SJSA1 (cell line): ENCODE results near the gene BTBD16. TPM values are rescaled to one million over a fixed set of nuclear protein-coding genes. Genes with fewer than 3 reads are reported as not detected.

ENCODE experiments used
- DNase-seq, 2 experiments: peaks; one replicate each; pipeline ENCODE4 v3.0.0-alpha.2; 2015 to 2020; ENCODE audit warnings: low spot score in 2 of 2, low read depth in 1 of 2
- H3K27ac ChIP-seq: fragments of 250-450 bp; sonication (Bioruptor Pico); 2 replicates; pipeline ENCODE4 v1.5.1; 2020; ENCODE audit warnings: mild to moderate bottlenecking, moderate library complexity
- H3K27me3 ChIP-seq: fragments of 250-450 bp; sonication (Bioruptor Pico); replicated peaks from 2 replicates; pipeline ENCODE4 v1.5.1; 2020; ENCODE audit warnings: mild to moderate bottlenecking, moderate library complexity
- H3K36me3 ChIP-seq: fragments of 250-450 bp; sonication (Bioruptor Pico); 2 replicates; pipeline ENCODE4 v1.5.1; 2020; ENCODE audit warnings: mild to moderate bottlenecking
- H3K4me1 ChIP-seq: fragments of 250-450 bp; sonication (Bioruptor Pico); replicated peaks from 2 replicates; pipeline ENCODE4 v1.6.1; 2021; ENCODE audit warnings: mild to moderate bottlenecking
- H3K4me3 ChIP-seq: fragments of 250-450 bp; sonication (Bioruptor Pico); 2 replicates; pipeline ENCODE4 v1.5.1; 2020; ENCODE audit warnings: mild to moderate bottlenecking
- H3K9me3 ChIP-seq: fragments of 250-450 bp; sonication (Bioruptor Pico); replicated peaks from 2 replicates; pipeline ENCODE4 v1.5.1; 2020; ENCODE audit warnings: mild to moderate bottlenecking
- total RNA-seq: library from RNA; depleted of rRNA; stranded (reverse); fragments of >200 nt; shearing (Covaris generic); gene quantifications from 2 replicates; pipeline ENCODE4 v1.2.3, GENCODE V29; 2014

Gene BTBD16
- total RNA-seq, 1 experiment from 2014 or later = not detected

DNA sequence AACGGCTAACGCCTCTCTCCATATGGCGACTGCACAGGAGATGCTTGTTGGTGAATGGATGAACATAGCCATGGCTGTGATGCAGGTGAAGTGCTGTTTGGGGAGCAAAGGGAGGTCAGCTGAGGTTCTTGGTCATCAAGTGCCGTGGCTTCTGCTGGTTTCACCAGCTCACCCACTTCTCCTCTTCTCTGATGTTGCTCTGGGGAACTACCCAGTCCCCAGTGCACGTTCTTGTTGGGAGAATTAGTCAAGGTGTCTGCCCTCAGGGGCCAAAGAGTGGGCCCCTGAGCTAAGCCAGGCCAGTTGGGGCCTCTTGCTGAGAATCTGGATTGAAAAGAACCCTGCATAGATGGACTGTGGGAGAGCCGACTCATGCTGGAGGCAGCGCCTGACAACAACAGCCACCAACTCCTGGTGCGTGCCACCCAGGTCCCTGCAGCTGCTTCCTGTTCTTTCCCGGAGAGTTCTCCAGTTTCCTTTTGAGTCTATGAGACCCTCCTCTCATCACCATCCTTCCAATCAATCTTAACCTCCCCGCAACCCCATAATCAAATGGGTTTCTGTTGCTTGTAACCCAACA is 3.0 kb downstream of the BTBD16 start:
- no peak overlapping the region for H3K27ac ChIP-seq
- H3K4me1 ChIP-seq = no peaks in the 10 kb centered on the region
- DNase-seq = no peak
- H3K4me3 ChIP-seq = no peak overlapping the region
- no peaks in the 10 kb centered on the region for H3K9me3 ChIP-seq
- H3K36me3 ChIP-seq = no peaks in the 10 kb centered on the region
- H3K27me3 ChIP-seq = no peaks in the 10 kb centered on the region

DNA sequence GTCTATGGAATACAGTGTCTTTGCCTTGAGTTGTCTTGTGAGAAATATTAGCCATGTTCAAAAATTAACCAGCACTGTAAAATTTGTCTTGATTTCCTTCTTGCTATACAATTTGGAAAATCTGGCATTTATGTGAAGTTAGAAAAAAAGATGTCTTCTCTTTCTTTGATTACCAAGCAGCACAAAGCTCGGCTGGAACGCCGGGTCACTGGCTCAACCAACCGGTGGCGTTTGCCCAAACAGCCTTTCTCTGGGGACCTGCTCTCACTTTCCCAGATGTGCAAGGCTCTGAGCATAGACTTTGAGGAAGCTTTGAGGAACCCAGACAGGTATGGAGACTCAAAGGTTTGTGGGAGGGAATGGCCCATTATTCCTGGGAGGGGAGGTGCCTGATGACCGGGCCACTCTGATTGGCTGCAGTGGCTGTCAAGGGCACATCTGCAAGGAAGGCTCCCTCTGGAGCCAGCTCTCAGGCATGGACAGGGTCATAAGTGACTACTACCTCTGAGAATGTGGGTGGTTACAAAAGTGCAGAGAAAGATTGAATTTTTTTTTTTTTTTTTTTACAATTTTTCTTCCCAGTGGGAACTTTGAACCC is 5.6 kb downstream of the BTBD16 start:
- Histone ChIP-seq H3K27ac (no peak overlapping the region), H3K4me3 (no peak overlapping the region), H3K9me3 (no peaks in the 10 kb centered on the region), H3K27me3 (no peaks in the 10 kb centered on the region), H3K4me1 (peaks cover under 1% of the 10 kb centered on the region; the same call in 1 of the 2 replicates), H3K36me3 (no peaks in the 10 kb centered on the region)
- DNase-seq = peak in 1 of 2 experiments; percentile 43

DNA sequence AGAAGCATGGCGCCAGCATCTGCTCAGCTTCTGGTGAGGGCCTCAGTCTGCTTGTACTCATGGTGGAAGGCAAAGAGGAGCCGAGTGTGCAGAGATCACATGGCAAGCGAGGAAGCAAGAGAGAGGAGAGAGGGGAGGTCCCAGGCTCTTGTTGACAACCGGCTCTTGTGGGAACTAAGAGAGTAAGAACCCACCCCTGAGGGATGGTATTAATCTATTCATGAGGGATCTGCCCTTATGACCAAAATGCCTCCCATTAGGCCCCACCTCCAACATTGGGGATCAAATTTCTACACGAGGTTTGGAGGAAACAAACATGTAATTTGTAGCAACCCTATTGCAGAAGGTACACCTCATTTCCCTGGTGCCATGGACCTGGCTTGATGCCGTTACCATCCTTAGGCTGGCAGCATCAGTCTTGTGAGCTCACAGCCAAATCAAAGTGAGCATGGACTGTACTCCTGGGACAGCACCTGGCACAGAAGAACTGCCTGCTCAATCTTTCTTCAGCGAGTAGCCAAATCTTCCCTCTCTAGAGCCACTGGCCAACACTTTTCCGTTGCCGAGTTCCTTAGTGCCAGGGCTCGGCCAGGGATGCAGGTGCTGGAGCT is 6.5 kb downstream of the BTBD16 start:
- H3K27me3 ChIP-seq = no peaks in the 10 kb centered on the region
- H3K4me1 ChIP-seq = peaks cover 8% of the 10 kb centered on the region
- H3K4me3 ChIP-seq = no peak overlapping the region
- DNase-seq = peak in 1 of 2 experiments; percentile 24
- H3K9me3 ChIP-seq = no peaks in the 10 kb centered on the region
- no peak overlapping the region for H3K27ac ChIP-seq
- no peaks in the 10 kb centered on the region for H3K36me3 ChIP-seq

DNA sequence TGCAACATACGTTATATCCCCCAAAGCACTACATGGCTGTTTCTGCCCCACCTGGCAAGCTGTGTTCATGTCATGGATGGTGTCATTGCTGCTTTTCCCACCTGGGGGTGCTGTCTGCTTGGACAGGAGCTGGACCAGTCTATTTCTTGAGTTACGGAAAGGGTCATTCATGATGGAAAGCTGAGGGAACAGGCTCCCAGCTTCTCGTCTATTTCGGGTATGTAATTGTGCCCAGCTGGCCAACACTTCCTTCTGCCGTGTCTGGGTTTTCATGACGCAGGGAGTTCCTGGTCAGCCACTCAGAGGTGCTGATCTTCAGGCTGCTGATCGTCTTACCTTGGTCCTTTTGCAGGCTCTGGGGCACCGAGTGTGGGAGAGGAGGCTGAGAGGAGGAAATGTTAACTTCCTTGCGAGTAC is 8.6 kb downstream of the BTBD16 start:
- Histone ChIP-seq H3K4me3 (no peak overlapping the region), H3K9me3 (no peaks in the 10 kb centered on the region), H3K27ac (no peak overlapping the region), H3K27me3 (no peaks in the 10 kb centered on the region), H3K36me3 (no peaks in the 10 kb centered on the region), H3K4me1 (peaks cover 8% of the 10 kb centered on the region)
- DNase-seq = peak in 1 of 2 experiments; percentile 38

DNA sequence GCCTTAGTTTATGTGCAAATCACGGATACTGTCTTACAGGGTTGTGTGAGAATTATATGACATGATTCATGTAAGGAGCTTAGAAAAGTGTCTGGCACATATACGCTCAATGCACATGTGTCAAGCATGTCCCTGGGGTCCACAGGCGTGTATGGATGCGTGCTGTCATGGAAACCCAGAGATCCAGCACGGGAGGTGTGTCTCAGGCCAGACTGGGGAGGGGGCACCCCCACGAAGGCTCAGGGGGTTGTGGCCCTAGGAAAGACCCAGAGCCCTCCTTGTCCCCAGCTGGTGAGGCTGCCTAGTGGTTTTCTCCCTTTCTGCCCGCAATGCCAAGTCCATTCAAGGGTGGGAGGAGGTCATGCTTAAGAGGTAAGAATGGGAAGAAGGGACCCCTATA is 9.1 kb downstream of the BTBD16 start:
- peak in 1 of 2 experiments; percentile 14 for DNase-seq
- Histone ChIP-seq H3K9me3 (no peaks in the 10 kb centered on the region), H3K27me3 (no peaks in the 10 kb centered on the region), H3K36me3 (no peaks in the 10 kb centered on the region), H3K4me3 (no peak overlapping the region), H3K27ac (no peak overlapping the region), H3K4me1 (peaks cover 8% of the 10 kb centered on the region)

DNA sequence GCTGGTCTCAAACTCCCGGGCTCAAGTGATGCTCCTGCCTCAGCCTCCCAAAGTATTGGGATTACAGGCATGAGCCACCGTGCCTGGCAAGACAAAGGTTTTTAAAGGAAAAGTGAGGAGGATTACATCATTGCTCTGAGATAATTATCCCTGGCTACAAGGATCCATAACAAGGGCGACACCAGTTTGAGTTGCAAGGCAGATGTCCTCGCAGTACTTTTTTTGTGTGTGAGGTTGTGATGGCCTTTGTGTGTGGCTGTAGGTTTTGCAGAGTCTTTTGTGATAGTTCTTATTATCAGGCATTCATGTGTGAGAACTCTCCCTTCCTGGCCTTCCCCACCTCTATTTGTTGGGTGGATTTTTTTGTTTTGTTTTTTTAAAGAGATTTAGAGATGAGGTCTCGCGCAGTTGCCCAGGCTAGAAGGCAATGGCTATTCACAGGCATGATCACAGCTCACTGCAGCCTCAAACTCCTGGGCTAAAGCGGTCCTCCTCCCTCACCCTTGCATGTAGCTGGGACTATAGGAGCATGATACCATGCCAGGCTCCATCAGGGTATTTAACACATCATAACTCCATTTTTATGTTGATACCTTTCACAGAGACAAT is 10.0 kb downstream of the BTBD16 start:
- Histone ChIP-seq H3K36me3 (no peaks in the 10 kb centered on the region), H3K9me3 (no peaks in the 10 kb centered on the region), H3K27me3 (no peaks in the 10 kb centered on the region), H3K4me1 (peaks cover 8% of the 10 kb centered on the region), H3K27ac (no peak overlapping the region), H3K4me3 (no peak overlapping the region)
- peak in 1 of 2 experiments; percentile 12 for DNase-seq

DNA sequence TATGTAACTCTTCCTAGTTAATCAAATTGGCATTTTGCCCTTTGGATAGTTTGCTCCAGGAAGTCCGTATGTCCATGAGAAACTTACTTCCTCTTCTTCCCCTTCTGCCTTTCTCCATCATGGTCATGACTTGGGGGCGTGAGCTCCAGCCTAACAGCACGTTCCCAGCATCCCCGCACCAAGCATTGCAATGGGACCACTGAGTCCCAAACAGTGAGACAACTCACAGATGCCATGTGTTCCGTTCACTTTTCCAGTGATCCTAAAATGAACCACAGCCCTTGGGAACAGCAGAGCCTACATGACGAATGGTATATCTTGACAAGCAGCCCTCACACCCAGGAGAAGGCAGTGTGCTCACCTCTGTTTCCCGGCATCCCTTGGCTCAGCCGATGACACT is 10.7 kb downstream of the BTBD16 start:
- no peak for DNase-seq
- Histone ChIP-seq H3K4me1 (peaks cover 8% of the 10 kb centered on the region), H3K27ac (no peak overlapping the region), H3K9me3 (no peaks in the 10 kb centered on the region), H3K27me3 (no peaks in the 10 kb centered on the region), H3K36me3 (no peaks in the 10 kb centered on the region), H3K4me3 (no peak overlapping the region)

DNA sequence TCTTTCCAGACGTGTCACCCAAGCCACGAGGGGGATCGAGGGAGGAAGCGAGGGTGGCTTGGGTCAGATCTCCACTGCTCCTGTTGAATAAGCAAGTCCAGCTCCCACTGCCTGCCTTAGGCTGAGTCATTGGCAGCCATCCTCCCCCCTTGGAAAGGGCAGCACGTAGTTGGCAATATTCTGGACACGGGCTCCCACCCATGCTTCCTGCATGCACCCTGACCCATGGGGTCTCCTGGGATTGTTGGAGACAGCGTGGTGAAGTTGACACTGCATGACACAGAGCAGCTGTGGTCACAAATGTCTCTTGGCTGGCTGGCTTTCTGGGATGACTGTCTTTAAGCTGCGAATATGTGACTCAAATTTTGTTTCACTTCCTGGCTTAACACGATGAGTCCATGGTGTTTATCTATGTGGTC is 11.2 kb downstream of the BTBD16 start:
- Histone ChIP-seq H3K9me3 (no peaks in the 10 kb centered on the region), H3K27me3 (no peaks in the 10 kb centered on the region), H3K27ac (no peak overlapping the region), H3K4me3 (no peak overlapping the region), H3K4me1 (peaks cover 8% of the 10 kb centered on the region), H3K36me3 (no peaks in the 10 kb centered on the region)
- DNase-seq = peak in 1 of 2 experiments; percentile 39

DNA sequence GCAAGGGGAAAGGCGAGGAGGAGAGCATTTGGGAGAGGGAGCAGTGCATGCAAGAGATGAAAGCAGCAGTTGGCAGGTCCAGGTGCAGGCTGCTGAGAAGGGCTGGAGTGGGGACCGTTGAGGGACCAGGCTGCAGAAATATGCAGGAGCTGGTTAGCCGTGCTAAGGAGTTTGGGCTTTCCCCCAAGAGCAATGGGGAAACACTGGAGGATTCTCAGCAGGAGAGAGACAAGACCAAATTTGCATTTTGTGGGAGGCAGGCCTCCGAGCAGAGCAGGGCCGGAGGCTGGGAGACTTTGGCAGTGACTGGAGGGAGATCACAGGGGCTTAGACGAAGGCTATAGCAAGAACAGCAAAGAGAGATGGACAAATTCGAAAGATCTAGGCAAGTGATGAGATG is 11.8 kb downstream of the BTBD16 start:
- Histone ChIP-seq H3K4me3 (no peak overlapping the region), H3K4me1 (peaks cover 8% of the 10 kb centered on the region), H3K9me3 (no peaks in the 10 kb centered on the region), H3K36me3 (no peaks in the 10 kb centered on the region), H3K27me3 (no peaks in the 10 kb centered on the region), H3K27ac (no peak overlapping the region)
- peak in 1 of 2 experiments; percentile 7 for DNase-seq

DNA sequence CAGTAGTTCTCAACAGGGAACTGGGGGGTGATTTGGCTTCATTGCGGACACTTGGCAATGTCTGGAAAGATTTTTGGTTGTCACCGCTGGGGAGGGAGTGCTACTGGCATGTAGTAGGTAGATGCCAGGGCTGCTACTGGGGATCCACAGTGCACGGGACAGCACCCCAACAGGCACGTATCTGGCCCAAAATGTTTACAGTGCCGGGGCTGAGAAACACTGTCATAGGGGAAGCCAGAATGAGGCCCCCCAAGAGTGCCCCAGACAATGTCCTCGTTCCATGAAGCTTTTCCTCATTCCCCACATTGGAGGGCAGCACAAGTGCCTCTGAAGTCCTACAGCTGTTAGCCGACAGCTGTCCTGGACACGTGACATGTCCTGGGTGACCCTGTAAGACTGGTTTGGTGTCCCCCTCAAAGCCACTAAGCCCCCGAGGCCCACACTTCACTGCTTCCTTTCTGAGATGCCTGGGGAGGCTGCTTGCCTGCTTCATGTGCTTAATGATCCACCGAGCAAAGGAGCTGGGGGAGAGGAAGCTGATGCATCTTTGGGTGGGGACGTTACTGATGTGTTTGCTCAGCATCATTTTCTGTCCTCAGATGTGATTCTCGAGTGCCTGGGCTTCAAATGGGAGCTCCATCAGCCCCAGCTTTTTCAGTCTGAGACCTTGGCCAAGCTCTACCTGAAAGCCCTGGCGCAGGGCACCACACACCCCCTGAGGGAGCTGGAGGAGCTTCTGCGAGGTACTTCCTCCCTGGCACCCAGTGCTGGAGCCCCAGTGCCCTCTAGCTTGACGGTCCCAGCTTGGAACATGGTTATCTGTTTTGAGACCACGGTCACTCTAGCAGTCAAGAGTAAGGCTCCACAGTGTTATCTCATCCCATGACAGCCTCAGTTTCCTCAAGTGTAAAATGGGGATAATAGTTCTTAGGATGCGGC is 14.7 kb downstream of the BTBD16 start:
- no peak overlapping the region for H3K4me3 ChIP-seq
- peaks cover 8% of the 10 kb centered on the region for H3K4me1 ChIP-seq
- no peaks in the 10 kb centered on the region for H3K9me3 ChIP-seq
- no peaks in the 10 kb centered on the region for H3K36me3 ChIP-seq
- peak in 1 of 2 experiments; percentile 35 for DNase-seq
- no peak overlapping the region for H3K27ac ChIP-seq
- no peaks in the 10 kb centered on the region for H3K27me3 ChIP-seq

DNA sequence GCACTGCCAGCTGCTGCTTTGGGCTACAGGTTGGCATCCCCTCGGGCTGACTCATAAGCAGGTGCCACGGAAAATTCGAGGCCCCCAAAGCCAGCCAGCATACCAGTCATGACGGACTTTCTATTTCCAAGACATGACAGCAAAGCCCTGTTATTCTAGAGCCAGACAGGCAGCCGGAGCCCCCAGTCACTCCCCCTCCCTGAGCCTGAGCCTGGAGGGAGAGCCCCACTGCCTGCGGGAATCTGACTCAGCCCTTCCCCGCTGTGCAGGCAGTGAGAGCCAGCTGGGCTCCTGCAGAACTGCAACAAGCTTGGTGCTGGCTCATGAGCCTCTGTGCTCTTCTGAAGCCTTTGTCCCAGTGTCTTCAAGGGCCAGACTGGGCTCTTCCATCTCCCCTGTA is 15.8 kb downstream of the BTBD16 start:
- Histone ChIP-seq H3K27me3 (no peaks in the 10 kb centered on the region), H3K36me3 (no peaks in the 10 kb centered on the region), H3K9me3 (no peaks in the 10 kb centered on the region), H3K4me1 (peaks cover 6% of the 10 kb centered on the region), H3K4me3 (no peak overlapping the region), H3K27ac (no peak overlapping the region)
- DNase-seq = no peak

DNA sequence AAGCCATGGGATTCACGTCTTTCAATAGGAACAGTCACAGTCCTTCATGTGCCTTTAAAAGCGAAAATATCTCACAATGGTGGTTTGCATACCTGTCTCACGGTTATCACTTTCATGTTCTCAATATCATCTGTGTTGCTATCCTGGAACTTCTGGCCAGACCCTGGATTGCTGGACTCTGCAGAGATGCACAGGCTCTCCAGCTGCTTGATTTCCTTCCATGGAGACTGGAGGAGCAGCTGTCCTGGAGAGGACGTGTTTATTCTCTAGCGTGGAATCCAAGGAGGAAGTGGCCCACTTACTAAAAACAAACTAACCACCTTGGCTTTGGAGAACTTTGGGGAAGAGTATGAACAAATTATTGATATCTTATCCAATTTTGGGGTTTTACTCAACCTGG is 16.5 kb downstream of the BTBD16 start:
- Histone ChIP-seq H3K27me3 (no peaks in the 10 kb centered on the region), H3K4me3 (no peak overlapping the region), H3K27ac (no peak overlapping the region), H3K36me3 (no peaks in the 10 kb centered on the region), H3K9me3 (no peaks in the 10 kb centered on the region), H3K4me1 (no peaks in the 10 kb centered on the region; the same call in 1 of the 2 replicates)
- DNase-seq = no peak

DNA sequence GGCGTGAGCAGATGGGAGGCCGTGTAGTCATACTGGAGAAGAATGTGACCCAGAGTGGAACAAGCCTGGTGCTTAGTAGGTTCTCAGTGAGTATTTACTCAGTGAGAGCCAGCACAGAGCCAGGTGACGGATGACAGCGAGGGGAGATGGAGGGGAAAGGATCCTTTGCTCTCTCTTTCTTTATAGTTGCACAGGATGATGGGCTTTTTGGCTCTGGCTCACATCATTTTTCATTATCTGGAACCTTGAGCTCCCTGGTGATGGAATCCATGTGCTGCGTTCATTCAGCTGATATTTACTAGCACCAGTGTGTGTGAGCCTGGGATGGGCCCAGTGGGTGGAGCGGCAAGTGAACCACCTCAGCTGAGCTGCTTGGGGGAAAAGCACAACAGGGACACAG is 17.2 kb downstream of the BTBD16 start:
- H3K36me3 ChIP-seq = no peaks in the 10 kb centered on the region
- H3K9me3 ChIP-seq = no peaks in the 10 kb centered on the region
- no peak for DNase-seq
- H3K27ac ChIP-seq = no peak overlapping the region
- no peaks in the 10 kb centered on the region for H3K27me3 ChIP-seq
- no peak overlapping the region for H3K4me3 ChIP-seq
- H3K4me1 ChIP-seq = no peaks in the 10 kb centered on the region
